ENCODE data around the gene SLC12A4.
"Not testable (repeated sequence)": the region's sequence is repeated elsewhere in the genome, so short reads cannot be mapped to it uniquely, and the experiment has no call there.

SLC12A4 gene

GRCh38 chr16:67924140-67924906 is 44.1 kb downstream of the SLC12A4 start:
- DNase-seq, result no peak

GRCh38 chr16:67923414-67924116 is 44.9 kb downstream of the SLC12A4 start:
- no peak for DNase-seq

DNA sequence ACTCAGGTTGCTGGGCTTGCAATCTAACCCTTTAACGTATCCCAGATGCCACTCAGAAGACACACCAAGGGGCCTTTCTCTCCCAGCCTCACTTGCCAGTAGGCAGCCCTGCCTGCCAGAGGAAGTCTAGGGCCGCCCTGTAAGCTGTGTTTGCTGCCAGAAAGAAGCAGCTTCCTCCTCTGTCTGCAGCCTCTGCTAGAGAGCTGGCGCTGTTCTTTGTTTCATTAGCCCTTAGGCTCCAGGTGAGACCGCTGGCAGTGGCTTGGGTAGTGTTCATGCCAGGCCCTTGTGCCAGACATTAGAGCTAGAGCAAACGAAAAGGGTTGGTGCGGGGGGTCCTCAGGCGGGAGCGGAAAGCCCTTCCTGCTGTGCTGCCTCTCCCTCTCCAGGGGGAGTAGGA is 45.7 kb downstream of the SLC12A4 start:
- DNase-seq, result no peak

GRCh38 chr16:67922221-67922620 is 46.2 kb downstream of the SLC12A4 start:
- DNase-seq, result no peak

- DNase-seq, result no peak
Observed at GRCh38 chr16:67919622-67920221, 48.7 kb downstream of the SLC12A4 start.

GRCh38 chr16:67917852-67918236 is 50.6 kb downstream of the SLC12A4 start:
- peak; percentile 54 for DNase-seq

DNA sequence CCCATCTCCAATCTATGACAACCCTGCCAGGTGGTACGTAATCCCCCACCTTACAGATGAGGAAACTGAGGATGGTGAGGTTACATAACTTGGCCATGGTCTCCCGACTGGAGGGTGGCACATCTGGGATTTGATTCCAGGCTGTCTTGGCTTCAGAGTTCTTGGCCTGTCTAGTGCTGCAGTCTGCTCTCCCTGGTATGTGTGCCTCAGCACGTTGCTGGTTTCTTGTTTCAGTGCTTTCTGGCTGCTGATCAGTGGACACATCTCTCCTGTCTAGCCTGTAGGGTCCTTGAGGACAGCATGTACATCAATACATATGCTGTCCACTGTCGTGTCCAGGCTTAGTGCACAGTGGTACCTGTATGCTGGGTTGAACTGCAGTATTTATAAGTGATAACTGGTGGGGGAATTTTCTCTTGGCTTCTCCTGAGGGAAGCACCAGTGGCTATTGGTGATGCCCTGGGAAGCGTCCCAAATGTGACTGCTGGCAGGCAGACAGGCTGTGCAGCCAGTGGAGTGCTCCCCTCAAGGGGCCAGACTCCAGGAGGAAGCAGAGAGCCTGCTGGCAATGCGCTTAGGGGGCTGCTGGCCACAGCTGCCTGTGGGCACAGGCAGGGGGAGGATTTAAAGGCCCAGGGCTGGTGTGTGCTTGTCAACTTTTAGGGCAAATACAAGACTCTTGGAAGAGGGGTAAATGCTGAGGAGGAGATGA is 51.1 kb downstream of the SLC12A4 start:
- DNase-seq, result no peak

DNA sequence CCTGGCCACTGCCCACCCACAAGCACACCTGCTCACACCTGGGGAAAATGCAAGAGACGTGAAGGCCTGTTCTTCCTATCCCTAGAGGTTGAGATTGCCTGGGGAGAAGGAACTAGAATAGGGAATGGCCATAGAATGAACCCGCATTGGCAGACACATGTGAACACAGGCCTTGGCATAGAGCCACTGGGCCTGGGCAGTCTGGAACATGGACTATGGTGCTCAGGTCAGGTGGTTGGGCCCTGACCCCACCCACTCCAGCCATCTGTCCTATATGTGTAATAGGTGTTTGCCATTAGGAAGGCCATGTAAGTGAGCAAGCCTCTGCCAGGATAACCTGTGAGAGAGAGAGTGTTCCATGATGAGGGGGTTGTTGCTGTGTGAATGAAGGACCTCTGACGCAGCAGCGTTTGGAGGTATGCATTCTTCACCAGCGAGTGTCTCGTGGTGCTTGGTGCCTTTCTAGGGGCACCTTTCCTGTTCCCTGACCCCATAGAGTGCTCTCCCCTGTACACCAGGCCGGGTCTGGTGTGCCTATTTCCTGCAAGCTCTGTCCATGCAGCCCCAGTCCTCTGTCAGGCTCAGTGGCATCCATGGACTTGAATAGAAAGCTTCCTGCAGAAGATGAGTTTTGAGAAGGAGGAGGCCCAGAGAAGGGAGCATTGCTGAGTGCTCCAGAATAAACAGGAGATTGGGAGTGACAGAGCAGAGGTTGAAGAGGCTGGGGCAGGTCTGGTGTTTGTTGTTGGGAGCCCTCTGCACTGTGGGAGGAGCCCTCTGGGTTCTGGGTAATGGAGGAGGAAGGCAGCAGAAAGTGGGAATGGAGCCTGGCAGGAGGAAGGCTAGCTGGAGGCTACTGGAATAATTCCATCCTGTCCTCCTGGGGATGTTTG is 52.4 kb downstream of the SLC12A4 start:
- peak; percentile 39 for DNase-seq

DNA sequence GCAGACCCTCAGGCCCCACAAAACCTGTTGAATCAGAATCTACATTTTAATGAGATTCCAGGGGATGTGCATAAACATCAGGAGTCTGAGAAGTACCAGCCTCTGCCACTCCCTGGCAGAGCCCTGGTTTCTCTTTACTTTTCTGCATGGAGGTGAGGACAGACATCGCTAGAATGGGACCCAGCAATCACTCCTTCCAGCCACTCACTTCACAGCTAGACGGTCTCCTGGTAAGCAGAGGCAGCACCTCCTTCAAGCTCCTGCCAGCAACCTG is 53.0 kb downstream of the SLC12A4 start:
- DNase-seq, result not testable (repeated sequence)

GRCh38 chr16:67914758-67915495 is 53.5 kb downstream of the SLC12A4 start:
- DNase-seq, result no peak

DNA sequence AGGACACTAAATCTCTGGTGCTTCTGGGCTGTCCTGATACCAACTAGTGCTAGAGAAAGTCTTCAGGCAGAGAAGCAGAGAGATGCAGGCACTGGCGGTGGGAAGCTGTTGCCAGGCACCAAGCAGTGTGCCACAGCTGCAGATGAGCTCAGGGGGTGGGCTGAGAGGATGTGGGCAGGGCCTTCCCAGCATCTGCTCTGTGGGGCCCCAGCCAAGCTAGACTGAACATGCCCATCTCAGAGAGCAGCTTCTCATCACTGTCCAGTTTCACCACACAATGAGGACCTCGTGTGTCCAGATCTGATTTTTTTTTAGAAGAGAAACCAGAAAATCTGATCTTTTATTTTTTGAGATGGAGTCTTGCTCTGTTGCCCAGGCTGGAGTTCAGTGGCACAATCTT is 58.3 kb downstream of the SLC12A4 start:
- no peak for DNase-seq

DNA sequence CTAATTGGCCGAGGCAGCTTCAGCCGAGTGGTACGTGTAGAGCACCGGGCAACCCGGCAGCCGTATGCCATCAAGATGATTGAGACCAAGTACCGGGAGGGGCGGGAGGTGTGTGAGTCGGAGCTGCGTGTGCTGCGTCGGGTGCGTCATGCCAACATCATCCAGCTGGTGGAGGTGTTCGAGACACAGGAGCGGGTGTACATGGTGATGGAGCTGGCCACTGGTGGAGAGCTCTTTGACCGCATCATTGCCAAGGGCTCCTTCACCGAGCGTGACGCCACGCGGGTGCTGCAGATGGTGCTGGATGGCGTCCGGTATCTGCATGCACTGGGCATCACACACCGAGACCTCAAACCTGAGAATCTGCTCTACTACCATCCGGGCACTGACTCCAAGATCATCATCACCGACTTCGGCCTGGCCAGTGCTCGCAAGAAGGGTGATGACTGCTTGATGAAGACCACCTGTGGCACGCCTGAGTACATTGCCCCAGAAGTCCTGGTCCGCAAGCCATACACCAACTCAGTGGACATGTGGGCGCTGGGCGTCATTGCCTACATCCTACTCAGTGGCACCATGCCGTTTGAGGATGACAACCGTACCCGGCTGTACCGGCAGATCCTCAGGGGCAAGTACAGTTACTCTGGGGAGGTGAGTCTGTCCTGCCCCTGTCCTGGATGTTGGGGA is 59.2 kb downstream of the SLC12A4 start:
- no peak for DNase-seq

GRCh38 chr16:67907397-67908180 is 60.8 kb downstream of the SLC12A4 start:
- no peak for DNase-seq

GRCh38 chr16:67902831-67903230 is 65.6 kb downstream of the SLC12A4 start:
- no peak for DNase-seq

DNA sequence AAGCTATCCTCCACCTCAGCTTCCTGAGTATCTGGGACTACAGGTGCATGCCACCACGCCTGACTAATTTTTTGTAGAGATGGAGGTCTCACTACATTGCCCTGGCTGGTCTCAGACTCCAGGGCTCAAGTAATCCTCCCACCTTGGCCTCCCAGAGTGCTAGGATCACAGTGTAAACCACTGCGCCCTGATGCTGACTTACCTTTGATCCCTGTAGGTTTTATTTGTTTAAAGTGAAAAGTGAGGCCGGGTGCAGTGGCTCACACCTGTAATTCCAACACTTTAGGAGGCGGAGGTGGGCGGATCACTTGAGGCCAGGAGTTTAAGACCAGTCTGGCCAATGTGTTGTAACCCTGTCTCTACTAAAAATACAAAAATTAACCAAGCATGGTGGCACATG is 66.7 kb downstream of the SLC12A4 start:
- no peak for DNase-seq

DNA sequence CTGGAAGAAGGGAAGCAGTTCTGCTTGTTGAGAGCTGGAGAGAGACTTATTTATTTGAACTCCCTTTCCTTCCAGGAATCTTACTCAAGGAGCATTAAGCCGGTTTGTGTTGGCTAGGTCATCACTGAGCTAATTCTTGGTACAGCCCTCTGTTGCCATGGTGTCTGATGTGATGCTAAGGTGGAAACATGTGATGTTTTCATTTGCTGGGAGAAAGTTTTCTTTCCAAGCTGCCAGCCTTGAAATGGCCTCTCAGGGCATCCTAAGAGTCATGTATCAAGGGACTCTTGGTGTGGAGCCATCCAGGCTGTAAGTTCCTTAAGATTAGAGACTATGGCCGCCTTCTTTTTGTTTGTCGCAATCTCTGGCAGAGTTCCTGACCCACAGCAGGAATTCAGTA is 71.2 kb downstream of the SLC12A4 start:
- no peak for DNase-seq

GRCh38 chr16:67893743-67894399 is 74.6 kb downstream of the SLC12A4 start:
- no peak for DNase-seq

Measured in NCI-H226 (cell line).